KOPT-K1 (cell line): ENCODE data around the gene POP4.

Experiments used
- H3K27ac ChIP-seq: fragments of 200-600 bp; sonication (generic); 2 replicates; pipeline ENCODE4 v1.5.1; 2016; ENCODE audit warnings: antibody characterized with exemption, mild to moderate bottlenecking, low read depth, low read length; ENCODE audit not compliant: poor library complexity, severe bottlenecking
- H3K36me3 ChIP-seq: fragments of 200-600 bp; sonication (generic); 2 replicates; pipeline ENCODE4 v1.5.1; 2017; ENCODE audit warnings: antibody characterized with exemption, mild to moderate bottlenecking, low read length, moderate library complexity; ENCODE audit not compliant: insufficient read depth
- H3K9me3 ChIP-seq: fragments of 200-600 bp; sonication (generic); 2 replicates; pipeline ENCODE4 v1.5.1; 2017; ENCODE audit warnings: antibody characterized with exemption, low read length, mild to moderate bottlenecking; ENCODE audit not compliant: insufficient read depth, poor library complexity, severe bottlenecking

The POP4 gene

GRCh38 chr19:29628661-29629385, 22.7 kb downstream of the POP4 start:
- Histone ChIP-seq H3K36me3 (no peaks in the 10 kb centered on the region), H3K27ac (no peak overlapping the region), H3K9me3 (no peaks in the 10 kb centered on the region)

DNA sequence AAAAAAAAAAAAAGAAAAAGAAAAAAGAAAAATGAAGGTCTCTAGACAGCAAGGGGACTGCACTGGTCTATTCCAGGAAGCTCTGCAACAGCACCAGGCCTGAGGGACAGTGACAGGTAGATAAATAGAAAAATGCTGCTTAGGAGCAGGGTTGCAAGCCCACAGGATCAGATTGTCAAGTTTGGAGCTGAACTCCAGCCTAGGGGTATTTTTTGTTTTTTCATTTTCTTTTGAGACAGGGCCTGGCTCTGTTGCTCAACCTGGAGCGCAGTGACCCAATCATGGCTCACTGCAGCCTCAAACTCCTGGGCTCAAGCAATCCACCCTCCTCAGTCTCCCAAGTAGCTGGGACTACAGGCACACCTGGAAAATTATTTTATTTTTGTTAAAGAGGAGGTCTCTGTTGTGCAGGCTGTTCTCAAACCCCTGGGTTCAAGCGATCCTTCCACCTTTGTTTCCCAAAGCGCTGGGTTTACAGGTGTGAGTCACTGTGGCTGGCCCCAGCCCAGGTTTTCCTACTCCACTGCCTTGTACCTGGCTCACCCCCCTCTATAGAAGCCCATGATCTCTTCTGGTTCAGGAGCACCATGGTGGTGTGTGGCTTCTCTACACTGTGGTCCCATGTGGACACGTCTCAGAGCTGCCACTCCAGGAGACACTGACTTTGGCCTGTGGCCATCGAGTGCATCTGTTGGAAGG, 23.9 kb downstream of the POP4 start:
- Histone ChIP-seq H3K36me3 (no peaks in the 10 kb centered on the region), H3K9me3 (no peaks in the 10 kb centered on the region), H3K27ac (no peak overlapping the region)

- Histone ChIP-seq H3K36me3 (no peaks in the 10 kb centered on the region), H3K9me3 (no peaks in the 10 kb centered on the region), H3K27ac (no peak overlapping the region)
These were observed 24.6 kb downstream of the POP4 start for GRCh38 chr19:29630655-29631054.

GRCh38 chr19:29631450-29631849, 25.4 kb downstream of the POP4 start:
- Histone ChIP-seq H3K36me3 (no peaks in the 10 kb centered on the region), H3K27ac (no peak overlapping the region), H3K9me3 (no peaks in the 10 kb centered on the region)

DNA sequence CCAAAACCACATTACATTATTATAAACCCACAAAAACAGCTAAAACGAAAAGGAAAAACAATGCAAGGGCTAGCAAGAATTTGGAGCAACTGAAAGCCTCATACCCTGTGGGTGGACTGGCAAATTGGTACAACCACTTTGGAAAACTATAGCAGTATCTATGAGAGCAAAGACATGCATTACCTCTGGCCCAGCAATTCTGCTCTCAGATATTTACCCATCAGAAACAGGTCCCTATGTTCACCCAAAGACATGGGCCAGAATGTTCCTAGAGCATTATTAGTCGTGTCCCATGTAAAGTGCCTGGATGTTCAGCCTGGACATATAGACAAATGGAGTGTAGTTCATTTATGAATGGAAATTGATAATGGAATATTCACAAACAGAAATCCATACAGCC, 27.9 kb downstream of the POP4 start:
- no peaks in the 10 kb centered on the region for H3K36me3 ChIP-seq
- H3K27ac ChIP-seq = no peak overlapping the region
- no peaks in the 10 kb centered on the region for H3K9me3 ChIP-seq

DNA sequence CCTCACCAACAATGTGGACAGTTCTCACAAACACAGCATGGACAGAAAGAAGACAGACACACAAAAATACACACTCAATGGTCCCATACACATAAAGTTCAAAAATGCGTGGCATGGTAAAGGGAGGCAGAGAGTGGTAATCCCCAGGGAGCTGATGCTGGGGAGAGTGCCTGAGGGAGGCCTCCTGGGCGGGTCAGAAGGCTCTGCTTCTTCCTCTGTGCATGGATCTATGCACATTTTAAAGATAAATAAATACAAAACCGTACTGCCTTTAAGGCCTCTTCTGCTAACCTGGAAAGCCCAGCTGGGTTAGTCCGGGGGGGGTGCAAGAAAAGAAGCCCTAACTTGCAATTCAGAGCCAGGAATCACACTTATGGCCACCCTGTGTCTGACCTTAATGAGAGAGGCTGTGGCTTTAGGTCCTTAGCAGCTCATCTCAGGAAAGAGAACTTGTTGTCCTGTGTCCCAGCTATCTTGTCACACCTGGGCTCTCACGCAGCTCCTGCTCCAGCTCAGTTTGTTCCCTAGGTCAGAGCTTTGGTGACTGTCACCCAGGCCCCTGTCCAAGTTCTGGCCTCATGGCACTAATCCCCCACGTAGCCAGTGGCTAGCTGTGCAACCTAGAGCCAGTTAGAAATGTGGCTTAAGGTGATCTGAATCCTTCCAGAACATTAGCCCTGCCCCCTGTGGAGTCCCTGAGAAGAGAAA, 28.5 kb downstream of the POP4 start:
- H3K27ac ChIP-seq = no peak overlapping the region
- no peaks in the 10 kb centered on the region for H3K9me3 ChIP-seq
- H3K36me3 ChIP-seq = no peaks in the 10 kb centered on the region

GRCh38 chr19:29635963-29636362, 29.9 kb downstream of the POP4 start:
- Histone ChIP-seq H3K27ac (peak overlapping the region; percentile 29), H3K36me3 (no peaks in the 10 kb centered on the region), H3K9me3 (no peaks in the 10 kb centered on the region)

GRCh38 chr19:29636553-29637360, 30.7 kb downstream of the POP4 start:
- H3K9me3 ChIP-seq = no peaks in the 10 kb centered on the region
- peak overlapping the region; percentile 29 for H3K27ac ChIP-seq
- H3K36me3 ChIP-seq = no peaks in the 10 kb centered on the region

DNA sequence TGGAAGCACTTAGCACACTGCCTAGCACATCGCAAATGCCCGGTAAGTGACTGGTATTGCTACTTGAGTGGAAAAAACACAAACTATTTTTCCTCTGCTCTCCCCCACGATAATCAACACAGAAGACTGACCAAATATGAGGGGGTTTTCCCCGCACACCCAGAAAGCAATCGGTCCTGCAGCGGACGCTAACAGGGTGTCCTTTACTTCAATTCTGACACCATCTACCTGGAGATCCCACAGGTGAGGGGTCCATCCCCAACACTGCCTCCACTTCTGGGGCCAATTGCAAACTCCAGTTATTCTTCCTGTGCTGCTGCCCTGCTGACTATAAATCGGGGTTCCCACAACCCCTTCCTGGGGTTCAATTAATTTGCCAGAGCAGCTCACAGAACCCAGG, 33.0 kb downstream of the POP4 start:
- H3K36me3 ChIP-seq = no peaks in the 10 kb centered on the region
- no peaks in the 10 kb centered on the region for H3K9me3 ChIP-seq
- no peak overlapping the region for H3K27ac ChIP-seq

- Histone ChIP-seq H3K36me3 (no peaks in the 10 kb centered on the region), H3K27ac (no peak overlapping the region), H3K9me3 (no peaks in the 10 kb centered on the region)
These were observed 34.1 kb downstream of the POP4 start for GRCh38 chr19:29640231-29640630.

DNA sequence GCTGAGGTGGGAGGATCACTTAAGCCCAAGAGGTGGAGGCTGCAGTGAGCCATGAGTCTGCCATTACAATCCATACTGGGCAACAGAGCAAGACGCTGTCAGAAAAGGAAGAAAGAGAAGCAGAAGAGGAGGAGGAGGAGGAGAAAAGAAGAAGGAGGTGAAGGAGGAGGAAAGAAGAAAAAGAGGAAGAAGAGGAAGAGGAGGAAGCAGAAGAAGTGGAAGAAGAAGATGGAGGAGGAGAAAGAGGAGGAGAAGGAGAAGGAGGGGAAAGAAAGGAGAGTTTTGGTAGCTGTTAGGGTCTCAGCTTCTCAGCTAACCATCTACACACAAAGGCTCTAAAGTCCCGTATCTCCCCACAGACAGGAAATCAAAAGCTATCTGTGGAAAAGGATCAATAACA, 35.5 kb downstream of the POP4 start:
- Histone ChIP-seq H3K36me3 (no peaks in the 10 kb centered on the region), H3K9me3 (no peaks in the 10 kb centered on the region), H3K27ac (no peak overlapping the region)

- no peak overlapping the region for H3K27ac ChIP-seq
- H3K9me3 ChIP-seq = no peaks in the 10 kb centered on the region
These were observed 37.4 kb downstream of the POP4 start for GRCh38 chr19:29643361-29643935.

DNA sequence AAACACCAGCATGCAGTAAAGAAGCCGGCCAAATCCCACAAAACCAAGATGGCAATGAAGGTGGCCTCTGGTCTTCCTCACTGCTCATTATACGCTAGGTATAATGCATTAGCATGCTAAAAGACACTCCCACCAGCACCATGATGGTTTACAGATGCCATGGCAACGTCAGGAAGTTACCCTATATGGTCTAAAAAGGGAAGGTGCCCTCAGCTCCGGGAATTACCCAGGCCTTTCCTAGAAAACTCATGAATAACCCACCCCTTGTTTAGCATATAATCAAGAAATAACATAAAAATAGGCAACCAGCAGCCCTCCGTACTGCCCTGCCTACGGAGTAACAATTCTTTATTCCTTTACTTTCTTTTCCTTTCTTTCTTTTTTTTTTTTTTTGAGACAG, 38.1 kb downstream of the POP4 start:
- Histone ChIP-seq H3K27ac (no peak overlapping the region), H3K36me3 (no peaks in the 10 kb centered on the region), H3K9me3 (no peaks in the 10 kb centered on the region)

More at GRCh38 chr19:29643361-29643935, 37.4 kb downstream of the POP4 start:
- no peaks in the 10 kb centered on the region for H3K36me3 ChIP-seq

DNA sequence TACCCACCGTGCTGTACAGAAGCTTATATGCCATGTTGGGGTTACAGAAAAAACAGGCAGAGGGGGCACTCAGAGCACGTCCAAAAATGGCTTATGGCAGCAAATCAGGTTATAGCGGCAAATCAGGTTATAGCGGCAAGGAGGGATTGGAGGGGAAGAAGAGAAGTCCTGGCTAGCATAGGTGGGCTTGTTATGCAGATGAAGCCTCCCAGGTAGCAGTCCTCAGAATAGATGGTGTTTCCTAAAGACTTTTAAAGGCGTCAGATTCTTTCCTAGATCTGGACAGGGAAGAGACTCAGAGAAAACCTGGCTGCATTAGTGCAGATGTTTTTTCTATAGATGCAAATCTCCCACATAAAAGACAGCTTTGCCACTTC, 39.4 kb downstream of the POP4 start:
- no peaks in the 10 kb centered on the region for H3K36me3 ChIP-seq
- no peak overlapping the region for H3K27ac ChIP-seq
- H3K9me3 ChIP-seq = no peaks in the 10 kb centered on the region

- H3K27ac ChIP-seq = peak overlapping the region; percentile 22
- H3K9me3 ChIP-seq = no peaks in the 10 kb centered on the region
- H3K36me3 ChIP-seq = no peaks in the 10 kb centered on the region
These were observed 39.8 kb downstream of the POP4 start for GRCh38 chr19:29645911-29646310.
